GM18861 (cell line): Measurements from ENCODE around the gene HMOX2.

ENCODE experiments used
- ATAC-seq: cut with Tn5 transposase; IDR thresholded peaks from one replicate; pipeline ENCODE4 v1.9.1; 2021; ENCODE audit not compliant: unreplicated experiment

Gene HMOX2

DNA sequence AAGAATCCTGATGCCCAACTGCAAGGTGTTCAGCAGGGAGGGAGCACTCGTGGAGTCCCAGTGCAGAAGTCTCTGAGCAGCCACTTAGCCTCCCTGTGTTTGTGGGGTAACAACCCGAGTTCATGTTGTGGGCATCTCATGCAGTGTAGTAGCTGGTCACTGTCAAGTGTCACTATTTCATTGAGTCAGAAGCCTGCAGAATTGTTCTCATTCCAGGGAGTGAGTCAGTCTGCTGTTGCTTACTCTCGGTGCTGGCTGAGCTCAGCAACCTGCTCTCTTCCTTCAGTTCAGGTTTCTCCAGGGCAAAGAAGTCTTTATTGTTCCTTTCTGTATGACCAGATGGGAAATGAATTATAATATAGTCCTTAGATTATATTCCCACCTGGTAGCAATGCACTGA, 24.1 kb downstream of the HMOX2 start:
- no peak for ATAC-seq

DNA sequence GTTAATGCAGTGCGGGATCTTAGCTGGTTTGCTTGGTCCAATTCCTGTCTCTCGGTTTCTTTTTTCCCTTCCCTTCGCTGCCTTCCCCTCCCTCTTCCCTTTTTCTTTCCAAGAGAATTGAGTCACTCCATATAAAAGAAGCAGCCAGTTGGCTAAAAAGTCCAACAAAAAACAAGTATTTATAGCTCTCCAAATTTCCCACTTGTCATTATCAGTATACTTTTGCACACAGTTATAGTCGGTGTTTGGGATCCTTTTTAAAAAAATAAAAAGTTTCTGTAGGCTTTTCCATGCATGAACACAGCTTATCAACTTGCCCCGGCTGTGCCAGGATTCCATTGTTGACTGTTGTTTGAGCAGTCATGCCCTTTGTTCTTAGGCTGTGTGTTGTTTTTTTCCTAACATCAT, 24.9 kb downstream of the HMOX2 start:
- no peak for ATAC-seq

DNA sequence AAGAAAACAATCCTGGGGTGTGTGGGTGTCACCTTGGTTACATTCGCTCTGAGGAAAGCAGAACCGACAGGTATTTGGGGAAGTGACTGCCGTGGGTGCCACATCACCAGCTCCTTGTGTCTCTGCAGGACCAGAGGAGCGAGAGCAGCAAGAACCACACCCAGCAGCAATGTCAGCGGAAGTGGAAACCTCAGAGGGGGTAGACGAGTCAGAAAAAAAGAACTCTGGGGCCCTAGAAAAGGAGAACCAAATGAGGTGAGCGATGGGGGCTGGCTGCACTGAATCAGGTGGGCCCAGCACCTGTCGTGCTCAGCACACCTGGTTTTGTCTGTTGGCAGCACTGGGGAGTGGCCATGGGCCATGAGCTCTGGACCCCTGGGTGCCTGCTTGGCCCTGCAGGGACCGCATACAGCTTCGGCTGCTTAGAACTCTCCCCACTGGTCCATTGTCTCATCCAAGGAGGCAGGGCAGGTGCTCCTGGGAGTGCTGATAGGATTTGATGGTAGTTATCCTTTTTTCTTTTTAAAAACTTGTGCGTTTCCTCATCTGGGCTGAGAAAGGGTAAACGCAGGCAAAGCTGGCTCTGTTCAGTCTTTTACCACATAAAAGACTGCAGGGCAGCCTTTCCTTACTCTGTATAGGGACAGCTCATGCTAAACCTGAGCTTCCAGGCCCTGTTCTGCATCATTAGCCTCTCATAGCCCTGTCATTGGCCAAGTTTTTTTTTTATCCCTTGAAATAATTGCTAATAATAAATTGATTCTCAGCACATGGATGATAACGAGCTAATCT, 29.4 kb downstream of the HMOX2 start:
- peak; percentile 67 for ATAC-seq

DNA sequence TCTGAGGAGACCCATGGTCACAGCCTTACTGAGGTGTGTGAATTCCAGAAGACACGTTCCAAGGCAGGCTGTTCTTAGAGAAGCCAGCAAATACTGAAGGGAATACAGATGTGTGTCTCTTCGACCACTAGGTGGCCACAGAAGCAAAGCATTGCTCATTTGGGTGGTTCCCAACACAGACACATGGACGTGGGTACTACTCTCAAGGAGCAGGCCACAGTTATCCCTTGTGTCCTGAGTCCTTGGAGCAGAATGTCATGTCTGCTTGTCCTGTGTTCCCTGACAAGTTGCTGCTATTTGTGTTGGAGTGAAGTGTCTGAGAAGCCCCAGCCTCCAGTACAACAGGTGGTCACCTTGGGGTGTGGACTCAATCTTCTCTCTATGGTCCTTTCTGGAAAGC, 30.3 kb downstream of the HMOX2 start:
- no peak for ATAC-seq

DNA sequence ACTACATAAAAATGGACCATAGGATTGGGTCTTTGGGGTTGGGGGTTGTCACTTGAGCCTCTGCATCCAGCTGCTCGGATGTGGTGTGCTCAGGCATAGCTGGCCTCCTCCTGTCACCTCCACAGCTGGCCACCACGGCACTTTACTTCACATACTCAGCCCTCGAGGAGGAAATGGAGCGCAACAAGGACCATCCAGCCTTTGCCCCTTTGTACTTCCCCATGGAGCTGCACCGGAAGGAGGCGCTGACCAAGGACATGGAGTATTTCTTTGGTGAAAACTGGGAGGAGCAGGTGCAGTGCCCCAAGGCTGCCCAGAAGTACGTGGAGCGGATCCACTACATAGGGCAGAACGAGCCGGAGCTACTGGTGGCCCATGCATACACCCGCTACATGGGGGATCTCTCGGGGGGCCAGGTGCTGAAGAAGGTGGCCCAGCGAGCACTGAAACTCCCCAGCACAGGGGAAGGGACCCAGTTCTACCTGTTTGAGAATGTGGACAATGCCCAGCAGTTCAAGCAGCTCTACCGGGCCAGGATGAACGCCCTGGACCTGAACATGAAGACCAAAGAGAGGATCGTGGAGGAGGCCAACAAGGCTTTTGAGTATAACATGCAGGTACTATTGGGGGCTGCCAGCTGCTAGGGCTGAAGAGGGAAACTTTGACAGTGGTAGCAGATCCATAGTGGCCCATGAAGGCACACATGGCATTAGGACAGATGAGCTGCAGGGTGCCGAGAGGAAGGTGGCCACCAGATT, 31.6 kb downstream of the HMOX2 start:
- no peak for ATAC-seq

DNA sequence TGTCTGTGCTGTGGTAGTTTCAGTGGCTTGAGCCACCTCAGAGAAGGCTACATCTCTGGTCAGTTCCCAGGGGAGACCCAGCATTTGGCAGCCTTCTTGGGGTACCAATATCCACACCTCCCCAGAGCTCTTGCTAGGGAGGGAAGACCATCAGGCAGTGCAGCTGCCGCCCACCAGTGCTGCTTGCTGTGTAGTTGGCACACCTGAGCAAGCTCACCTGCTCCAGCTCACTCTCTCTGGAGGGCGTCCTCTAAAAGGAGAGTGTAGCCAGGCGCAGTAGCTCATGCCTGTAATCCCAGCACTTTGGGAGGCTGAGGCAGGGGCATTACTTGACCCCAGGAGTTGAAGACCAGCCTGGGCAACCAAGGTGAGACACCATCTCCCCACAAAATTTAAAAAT, 32.6 kb downstream of the HMOX2 start:
- ATAC-seq = no peak

DNA sequence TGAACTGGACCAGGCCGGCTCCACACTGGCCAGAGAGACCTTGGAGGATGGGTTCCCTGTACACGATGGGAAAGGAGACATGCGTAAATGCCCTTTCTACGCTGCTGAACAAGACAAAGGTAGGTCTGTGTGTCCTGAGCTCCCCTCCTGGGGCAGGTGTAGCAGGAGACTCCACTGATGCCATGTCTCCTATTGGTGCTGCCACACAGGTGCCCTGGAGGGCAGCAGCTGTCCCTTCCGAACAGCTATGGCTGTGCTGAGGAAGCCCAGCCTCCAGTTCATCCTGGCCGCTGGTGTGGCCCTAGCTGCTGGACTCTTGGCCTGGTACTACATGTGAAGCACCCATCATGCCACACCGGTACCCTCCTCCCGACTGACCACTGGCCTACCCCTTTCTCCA, 33.2 kb downstream of the HMOX2 start:
- no peak for ATAC-seq

DNA sequence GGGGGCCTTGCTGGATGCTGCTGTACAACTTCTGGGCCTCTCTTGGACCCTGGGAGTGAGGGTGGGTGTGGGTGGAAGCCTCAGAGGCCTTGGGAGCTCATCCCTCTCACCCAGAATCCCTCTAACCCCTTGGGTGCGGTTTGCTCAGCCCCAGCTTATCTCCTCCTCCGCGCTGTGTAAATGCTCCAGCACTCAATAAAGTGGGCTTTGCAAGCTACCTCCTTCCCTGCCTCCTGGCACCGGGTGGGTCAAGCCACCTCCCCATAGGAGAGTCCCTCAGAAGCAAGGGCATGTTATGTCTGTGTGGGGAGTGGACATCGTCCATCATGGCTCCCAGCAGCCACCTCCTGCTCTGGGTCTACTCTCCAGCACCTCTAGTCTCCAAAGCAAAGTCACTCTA, 33.9 kb downstream of the HMOX2 start:
- ATAC-seq = no peak

DNA sequence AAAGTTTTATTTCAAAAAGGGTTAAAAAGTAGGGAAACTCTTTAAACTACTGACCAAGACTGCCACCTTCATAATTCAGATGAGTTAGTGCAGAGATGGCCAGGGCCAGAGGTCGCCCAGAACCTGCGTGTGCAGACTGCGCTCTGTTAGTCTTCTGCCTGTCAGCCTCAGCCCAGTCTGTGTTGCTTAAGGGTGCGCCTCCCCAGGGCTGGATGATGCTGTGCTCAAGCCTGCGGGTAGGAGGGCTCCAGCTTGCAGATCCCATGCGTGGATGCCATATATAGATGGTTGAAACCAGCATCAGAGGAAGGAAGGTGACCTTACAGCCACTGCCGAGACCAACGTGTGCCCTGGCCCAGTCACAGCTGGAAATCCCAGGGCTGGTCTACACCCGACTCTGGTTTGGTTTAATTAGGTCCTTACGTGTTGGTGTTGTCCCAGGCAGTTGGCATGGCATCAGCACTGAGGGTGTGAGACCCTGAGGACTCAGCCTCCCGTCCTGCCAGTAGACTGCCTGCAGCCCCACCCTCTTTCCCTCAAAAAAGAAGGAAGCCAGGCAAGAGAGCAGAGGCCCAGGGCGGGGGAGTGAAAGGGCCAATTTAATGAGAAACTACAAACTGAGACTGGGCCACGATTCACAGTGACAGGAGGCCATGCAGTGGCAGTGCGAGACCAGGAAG, 34.7 kb downstream of the HMOX2 start:
- ATAC-seq = no peak

DNA sequence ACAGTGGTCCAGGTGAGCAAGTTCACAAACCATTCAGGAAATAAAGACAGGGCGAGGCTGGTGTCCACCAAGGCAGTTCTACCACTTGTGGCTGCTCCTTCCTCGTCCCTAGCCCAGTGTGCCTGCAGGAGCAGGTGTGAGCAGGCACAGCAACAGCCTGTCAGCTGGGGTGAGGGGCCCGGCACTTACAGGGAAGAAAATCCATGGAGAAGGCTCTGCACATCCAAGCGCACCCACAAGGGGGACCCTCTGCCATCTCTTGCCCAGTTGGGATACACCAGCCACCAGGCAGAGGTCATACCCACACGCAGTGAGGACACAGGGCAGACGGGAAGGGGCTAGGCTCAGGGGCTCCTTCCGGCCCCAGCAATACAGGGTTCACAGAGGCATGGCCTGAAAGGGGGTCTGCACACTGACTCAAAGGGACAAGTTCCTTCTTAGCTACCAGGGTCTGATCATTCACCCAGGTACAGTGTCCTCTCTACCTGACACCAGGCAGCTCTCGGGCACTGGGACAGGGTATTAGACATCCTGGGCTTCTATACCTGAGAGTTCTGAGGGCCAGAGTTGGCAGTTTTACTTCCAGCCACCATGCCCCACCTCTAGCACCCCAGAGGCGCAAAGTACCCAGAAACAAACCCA, 35.4 kb downstream of the HMOX2 start:
- ATAC-seq = no peak

DNA sequence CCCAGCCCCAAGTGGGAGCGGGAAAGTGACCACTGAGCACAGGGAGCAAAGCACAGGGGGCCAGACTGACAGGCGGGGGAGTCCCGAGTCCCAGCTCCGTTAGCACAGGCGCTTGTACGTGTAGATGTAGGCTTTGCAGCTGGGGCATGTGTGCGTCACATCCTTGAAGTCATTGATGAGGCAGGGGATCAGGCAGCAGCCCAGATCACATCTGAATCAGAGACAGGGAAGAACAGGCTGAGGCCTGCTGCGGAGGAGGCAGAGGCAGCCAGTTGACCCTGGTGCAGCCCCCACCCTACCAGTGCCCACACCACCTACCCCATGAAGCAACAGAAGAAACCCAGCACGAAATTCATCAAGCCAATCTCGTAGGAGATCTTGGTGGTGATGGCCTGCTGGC, 36.3 kb downstream of the HMOX2 start:
- ATAC-seq = no peak

DNA sequence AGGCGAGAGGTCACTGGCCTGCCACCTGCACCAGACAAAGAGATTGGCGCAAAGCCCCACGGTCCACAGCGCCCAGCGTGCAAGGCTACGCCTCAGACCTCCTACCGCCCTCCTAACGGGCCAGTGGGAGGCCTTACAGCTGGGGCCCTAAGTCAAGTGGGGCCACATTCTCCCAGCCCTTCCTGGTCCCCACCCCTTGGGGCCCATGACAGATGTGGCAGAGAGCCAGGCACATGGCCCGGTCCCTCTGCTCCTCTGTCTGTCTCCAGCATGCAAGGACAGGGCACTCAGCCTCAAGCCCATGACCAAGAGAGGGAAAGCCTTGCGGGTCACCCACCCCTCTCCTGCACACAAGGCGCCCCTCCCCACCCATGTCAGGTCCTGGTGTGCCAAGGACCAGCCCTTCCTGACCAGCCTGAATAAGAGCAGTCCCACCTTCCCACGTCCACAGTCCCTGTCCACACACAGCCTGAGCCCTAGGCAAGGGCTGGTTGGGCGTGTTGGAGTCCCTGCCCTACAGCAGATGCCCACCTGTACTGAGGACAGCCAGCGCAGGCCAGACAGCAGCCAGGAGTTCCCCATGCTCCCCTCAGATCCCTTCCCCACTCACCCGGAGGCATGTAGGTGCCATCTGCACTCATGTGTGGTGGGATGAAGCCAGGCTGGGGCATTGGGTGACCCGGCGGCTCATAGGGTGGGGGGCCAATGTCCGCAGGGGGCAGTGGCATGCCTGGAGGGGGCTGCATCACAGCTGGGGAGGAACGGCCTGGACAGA, 37.1 kb downstream of the HMOX2 start:
- ATAC-seq = no peak

DNA sequence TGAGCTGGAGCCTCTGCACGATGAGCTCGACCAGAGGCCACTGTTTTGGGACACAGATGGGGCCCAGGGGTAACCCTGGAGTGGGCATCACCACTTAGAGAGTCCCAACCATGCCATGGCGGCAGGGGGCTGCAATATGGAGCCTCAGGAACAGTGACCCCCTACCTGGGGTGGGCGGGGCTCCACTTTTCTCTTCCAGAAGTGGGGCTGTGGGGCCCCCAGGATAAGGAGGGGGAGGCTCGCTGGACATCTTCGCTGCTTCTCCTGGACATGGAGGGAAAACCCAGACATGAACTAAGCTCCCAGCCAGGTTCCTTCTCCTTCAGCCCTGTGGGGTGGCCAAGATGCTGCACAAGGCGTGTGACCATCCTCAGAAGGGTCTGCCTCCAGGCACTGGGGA, 37.7 kb downstream of the HMOX2 start:
- ATAC-seq = no peak

DNA sequence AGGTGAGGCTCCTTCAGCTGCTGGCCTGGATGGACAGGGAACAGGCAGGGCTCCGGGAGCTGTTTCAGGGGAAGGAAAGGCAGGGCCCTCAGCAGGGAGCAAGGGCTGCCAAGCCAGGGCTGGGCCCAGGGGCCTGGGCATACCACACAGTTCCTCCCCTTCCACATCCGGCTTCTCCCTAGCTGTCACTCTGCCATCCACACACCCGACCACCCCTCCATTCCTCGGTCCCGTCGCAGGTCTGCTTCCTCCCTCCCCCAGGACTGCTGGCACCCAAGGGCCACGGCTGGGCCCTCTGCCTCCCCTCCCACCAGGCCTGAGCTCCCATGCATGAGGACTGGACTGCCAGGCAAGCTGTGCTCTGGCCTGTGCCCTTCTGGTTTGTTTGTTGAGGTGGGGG, 38.4 kb downstream of the HMOX2 start:
- ATAC-seq = no peak

DNA sequence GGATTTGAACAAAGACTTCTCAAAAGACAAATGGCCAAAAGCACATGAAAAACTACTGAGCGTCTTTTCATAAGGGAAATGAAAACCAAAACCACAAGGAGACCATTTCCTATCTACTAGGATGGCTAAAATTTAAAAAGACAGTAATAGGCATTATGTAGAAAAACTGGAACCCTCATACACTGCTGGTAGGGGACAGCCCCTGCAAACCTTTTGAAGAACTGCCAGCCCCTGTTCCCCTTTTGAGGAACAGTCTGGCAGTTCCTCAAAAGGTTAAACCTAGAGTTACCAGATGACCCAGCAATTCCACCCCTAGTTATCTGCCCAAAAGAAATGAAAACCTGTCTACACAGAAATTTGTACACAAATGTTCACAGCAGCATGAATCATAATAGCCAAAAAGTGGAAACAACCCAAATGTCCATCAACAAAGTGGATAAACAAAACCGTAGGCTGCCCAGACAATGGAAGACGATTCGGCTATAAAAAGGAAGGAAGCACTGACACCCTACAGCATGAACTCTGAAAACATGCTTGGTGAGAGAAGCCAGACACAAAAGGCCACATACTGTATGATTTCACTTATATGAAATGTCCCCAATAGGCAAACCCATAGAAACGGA, 39.5 kb downstream of the HMOX2 start:
- peak; percentile 59 for ATAC-seq

DNA sequence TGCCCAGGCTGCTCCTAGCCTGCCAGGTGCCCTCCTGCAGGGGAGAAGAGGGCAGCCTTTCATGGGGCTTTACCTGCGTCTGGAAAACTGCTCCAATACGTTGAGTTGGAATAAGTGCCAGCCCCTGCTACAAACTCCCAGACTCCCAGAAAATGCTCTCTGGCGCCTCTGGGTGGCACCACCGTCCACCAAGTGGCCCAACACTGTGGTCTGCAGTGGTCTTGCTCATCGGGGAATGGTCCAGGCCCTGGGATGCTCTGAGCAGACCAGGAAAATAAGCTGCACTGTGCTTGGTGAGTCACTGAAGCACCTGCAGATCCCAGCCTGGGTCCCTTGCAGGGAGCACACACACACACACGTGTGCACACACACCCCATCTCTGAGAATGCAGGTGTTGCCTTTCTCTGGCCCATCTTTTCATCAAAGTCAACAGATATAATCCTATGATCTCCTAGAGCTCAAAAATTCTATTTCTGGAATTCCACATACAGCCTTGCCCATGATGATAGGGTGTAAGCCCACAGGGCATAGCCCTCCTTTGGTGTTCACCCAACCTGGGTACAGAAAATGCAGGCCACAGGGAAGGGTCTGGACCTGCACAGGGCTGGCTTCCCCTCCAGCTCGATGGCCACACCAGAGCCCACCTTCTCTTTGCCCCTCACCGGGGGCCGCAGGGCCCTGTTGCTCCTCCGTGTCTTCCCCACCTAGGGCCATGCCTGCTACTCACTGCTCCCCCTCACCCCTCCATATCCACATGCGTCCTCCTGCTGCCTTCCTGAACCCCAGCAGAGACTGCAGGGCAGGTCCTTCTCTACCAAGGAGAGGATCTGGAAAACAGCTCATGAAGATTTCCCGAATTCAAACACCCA, 41.8 kb downstream of the HMOX2 start:
- no peak for ATAC-seq

DNA sequence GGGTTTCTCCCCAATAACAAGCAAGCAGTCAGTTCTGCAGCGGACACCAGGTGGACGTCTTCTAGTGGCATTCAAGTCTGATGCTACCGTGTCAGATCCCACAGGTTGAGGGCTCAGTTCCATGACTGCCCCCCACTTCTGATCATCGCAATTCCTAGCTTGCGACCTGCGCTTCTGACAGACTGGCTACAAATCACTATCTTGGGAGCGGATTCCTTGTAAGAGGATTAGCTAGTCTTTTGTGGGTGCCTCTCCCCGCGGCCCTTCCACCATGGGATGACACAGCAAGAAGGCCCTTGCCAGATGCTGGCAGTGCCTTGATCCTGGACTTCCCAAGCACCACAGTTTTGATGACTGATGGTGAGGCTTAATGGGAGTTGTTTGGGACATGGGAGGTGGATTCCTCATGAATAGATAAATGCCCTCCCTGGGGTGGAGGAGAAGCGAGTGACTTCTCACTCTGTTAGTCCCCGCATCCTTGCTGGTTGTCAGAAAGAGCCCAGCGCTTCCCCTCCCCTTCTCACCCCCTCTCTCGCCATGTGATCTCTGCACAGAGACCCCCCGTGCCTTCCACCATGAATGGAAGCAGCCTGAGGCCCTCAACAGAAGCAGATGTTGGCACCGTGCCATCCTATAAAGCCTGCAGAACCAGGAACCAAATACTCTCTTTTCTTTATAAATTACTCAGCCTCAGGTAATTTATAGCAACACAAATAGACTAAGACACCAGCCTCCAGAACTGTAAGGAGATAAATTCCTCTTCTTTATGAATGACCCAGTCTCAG, 43.3 kb downstream of the HMOX2 start:
- no peak for ATAC-seq

DNA sequence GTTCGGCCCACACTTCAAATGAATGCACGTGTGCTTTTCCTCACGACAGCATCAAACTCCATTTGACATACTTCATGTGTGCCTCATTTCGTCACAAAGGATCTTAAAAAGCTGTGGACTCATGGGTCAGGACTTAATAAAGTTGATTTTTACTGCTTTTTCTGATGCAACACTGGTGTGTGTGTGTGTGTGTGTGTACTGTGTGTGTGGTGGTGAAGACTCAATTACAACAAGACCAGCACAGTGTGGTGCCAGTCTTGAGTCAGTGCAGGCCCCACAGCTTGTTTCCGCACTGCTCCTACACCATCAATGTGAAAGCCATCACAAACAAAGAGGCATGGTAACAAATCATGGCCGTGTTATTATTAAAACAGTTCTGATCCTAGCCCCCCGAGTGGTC, 44.7 kb downstream of the HMOX2 start:
- no peak for ATAC-seq
